GM12865 (cell line): Measurements from ENCODE around the gene TENT5C.

Experiments used
- DNase-seq: peaks from one replicate; pipeline ENCODE4 v3.0.0; 2010; ENCODE audit warnings: low read depth
- H3K4me3 ChIP-seq: 2 replicates; pipeline ENCODE4 v1.5.1; 2011; ENCODE audit warnings: mild to moderate bottlenecking, low read depth, low read length, control low read depth
- CTCF ChIP-seq: IDR thresholded peaks from 2 replicates; pipeline ENCODE4 v1.5.1; 2011; ENCODE audit warnings: low read length, control low read depth, low read depth, inconsistent platforms; ENCODE audit not compliant: insufficient read depth; ENCODE audit errors: missing control alignments

TENT5C gene

GRCh38 chr1:117599286-117600221 is 6.3 kb upstream of the TENT5C start:
- DNase-seq = no peak
- H3K4me3 ChIP-seq = no peak overlapping the region
- TF ChIP-seq CTCF = no peak

GRCh38 chr1:117600325-117600943 is 5.4 kb upstream of the TENT5C start:
- no peak for TF ChIP-seq CTCF
- DNase-seq = no peak
- H3K4me3 ChIP-seq = no peak overlapping the region

- no peak for TF ChIP-seq CTCF
- DNase-seq = no peak
- H3K4me3 ChIP-seq = no peak overlapping the region
These were observed 4.9 kb upstream of the TENT5C start for GRCh38 chr1:117600966-117601365.

GRCh38 chr1:117602862-117603261 is 3.0 kb upstream of the TENT5C start:
- TF ChIP-seq CTCF = no peak
- H3K4me3 ChIP-seq = no peak overlapping the region

GRCh38 chr1:117605164-117605773 is 579 bp upstream of the TENT5C start:
- no peak for DNase-seq
- peak overlapping the region; percentile 79 for H3K4me3 ChIP-seq
- TF ChIP-seq CTCF = no peak

More at GRCh38 chr1:117602862-117603261, 3.0 kb upstream of the TENT5C start:
- no peak for DNase-seq

- TF ChIP-seq CTCF = no peak
- peak overlapping the region; percentile 70 for H3K4me3 ChIP-seq
- peak; percentile 59 for DNase-seq
These were observed 992 bp downstream of the TENT5C start for GRCh38 chr1:117606649-117607430.
